Stomach (tissue), 4 donors: ENCODE results near the gene UNC13B.

Source experiments
- CTCF ChIP-seq, 7 experiments: fragments of 450-650 bp in 4 of 7; fragments of 200-600 bp in 3 of 7; sonication (generic) in 3 of 7; IDR thresholded peaks; one replicate each; pipeline ENCODE4 v1.5.1; 2016 to 2019; ENCODE audit warnings: antibody characterized with exemption in 7 of 7, control low read depth in 2 of 7, mild to moderate bottlenecking in 1 of 7
- EP300 ChIP-seq: sonication (generic); formaldehyde crosslinking; IDR thresholded peaks from one replicate; pipeline ENCODE4 v1.6.1; 2017; ENCODE audit warnings: antibody characterized with exemption
- POLR2A ChIP-seq, 4 donors: fragments of 450-650 bp; IDR thresholded peaks; one replicate each; pipeline ENCODE4 v1.6.1; 2016; ENCODE audit warnings: antibody characterized with exemption in 4 of 4, control low read depth in 2 of 4, mild to moderate bottlenecking in 1 of 4, moderate library complexity in 1 of 4

GRCh38 chr9:35414889-35415288 is 253.1 kb downstream of the UNC13B start:
- TF ChIP-seq CTCF (IDR thresholded peaks at IDR 0.05) = no peak
- TF ChIP-seq EP300 = no peak
- no peak for TF ChIP-seq POLR2A (IDR thresholded peaks at IDR 0.05)
